Tibial artery (tissue), 4 donors: ENCODE results near the gene BTNL3.

Experiments used
- DNase-seq, 2 donors: peaks; one replicate each; pipeline ENCODE4 v3.0.0-alpha.2; 2019
- H3K27ac ChIP-seq, 2 donors: fragments of 200-600 bp; sonication (generic) in 1 of 2; 1 replicate in 1 of 2; 2 replicates in 1 of 2; pipeline ENCODE4 v1.5.1; 2018 to 2019; ENCODE audit warnings: mild to moderate bottlenecking in 1 of 2
- H3K27me3 ChIP-seq, 2 donors: fragments of 200-600 bp; sonication (generic) in 1 of 2; one replicate each; pipeline versions ENCODE4 v1.5.1 to v1.6.0; 2016 to 2019
- H3K36me3 ChIP-seq, 3 donors: fragments of 200-600 bp; sonication (generic) in 2 of 3; one replicate each; pipeline ENCODE4 v1.5.1; 2016 to 2019; ENCODE audit warnings: mild to moderate bottlenecking in 2 of 3
- H3K4me1 ChIP-seq, 4 donors: fragments of 200-600 bp; sonication (generic) in 2 of 4; 1 replicate in 3 of 4; 2 replicates in 1 of 4; pipeline ENCODE4 v1.5.1; 2016 to 2019
- H3K4me3 ChIP-seq, 2 donors: fragments of 200-600 bp; sonication (generic) in 1 of 2; 1 replicate in 1 of 2; 2 replicates in 1 of 2; pipeline ENCODE4 v1.5.1; 2018 to 2019; ENCODE audit warnings: mild to moderate bottlenecking in 2 of 2
- H3K9me3 ChIP-seq, 3 donors: fragments of 200-600 bp; sonication (generic) in 1 of 3; one replicate each; pipeline ENCODE4 v1.5.1; 2016 to 2019
- CTCF ChIP-seq, 2 experiments: fragments of 200-600 bp in 1 of 2; fragments of 450-650 bp in 1 of 2; IDR thresholded peaks; one replicate each; pipeline ENCODE4 v1.5.1; 2017 to 2019; ENCODE audit warnings: antibody characterized with exemption in 2 of 2, mild to moderate bottlenecking in 1 of 2, moderate library complexity in 1 of 2
- intact Hi-C: fragments of 100-400 bp; cut with DNase I; formaldehyde crosslinking; loops from one replicate; pipeline ENCODE4 v1.15.0; 2023; ENCODE audit warnings: low total_unique reads

The BTNL3 gene

GRCh38 chr5:180970336-180970735, 18.3 kb upstream of the BTNL3 start:
- DNase-seq = no peak
- no peaks in the 10 kb centered on the region for H3K9me3 ChIP-seq

GRCh38 chr5:180970875-180971274, 17.8 kb upstream of the BTNL3 start:
- no peaks in the 10 kb centered on the region for H3K27me3 ChIP-seq
- TF ChIP-seq CTCF (IDR thresholded peaks at IDR 0.05) = no peak
- H3K4me1 ChIP-seq = no peaks in the 10 kb centered on the region
- no peaks in the 10 kb centered on the region for H3K9me3 ChIP-seq
- no peaks in the 10 kb centered on the region for H3K36me3 ChIP-seq
- H3K27ac ChIP-seq = no peak overlapping the region
- intact Hi-C loops = no loop called here
- no peak for DNase-seq
- no peak overlapping the region for H3K4me3 ChIP-seq

More at GRCh38 chr5:180970336-180970735, 18.3 kb upstream of the BTNL3 start:
- no peak overlapping the region for H3K27ac ChIP-seq
- no peak for TF ChIP-seq CTCF (IDR thresholded peaks at IDR 0.05)
- no peaks in the 10 kb centered on the region for H3K27me3 ChIP-seq
- H3K4me1 ChIP-seq = no peaks in the 10 kb centered on the region
- intact Hi-C loops = no loop called here
- no peak overlapping the region for H3K4me3 ChIP-seq
- no peaks in the 10 kb centered on the region for H3K36me3 ChIP-seq

- no peaks in the 10 kb centered on the region for H3K9me3 ChIP-seq
- no peak overlapping the region for H3K27ac ChIP-seq
- no peaks in the 10 kb centered on the region for H3K27me3 ChIP-seq
- H3K36me3 ChIP-seq = no peaks in the 10 kb centered on the region
- DNase-seq = no peak
- H3K4me1 ChIP-seq = no peaks in the 10 kb centered on the region
- TF ChIP-seq CTCF (IDR thresholded peaks at IDR 0.05) = no peak
- intact Hi-C loops = no loop called here
- H3K4me3 ChIP-seq = no peak overlapping the region
Measured at GRCh38 chr5:180974612-180975315, 13.9 kb upstream of the BTNL3 start.

- no peaks in the 10 kb centered on the region for H3K27me3 ChIP-seq
- no peaks in the 10 kb centered on the region for H3K36me3 ChIP-seq
- TF ChIP-seq CTCF (IDR thresholded peaks at IDR 0.05) = no peak
- no peaks in the 10 kb centered on the region for H3K4me1 ChIP-seq
- no peak overlapping the region for H3K27ac ChIP-seq
- H3K4me3 ChIP-seq = no peak overlapping the region
- intact Hi-C loops = no loop called here
- H3K9me3 ChIP-seq = no peaks in the 10 kb centered on the region
- no peak for DNase-seq
Measured at GRCh38 chr5:180975338-180975737, 13.3 kb upstream of the BTNL3 start.

GRCh38 chr5:180976518-180976917, 12.1 kb upstream of the BTNL3 start:
- intact Hi-C loops = no loop called here
- no peak for DNase-seq
- no peaks in the 10 kb centered on the region for H3K27me3 ChIP-seq
- H3K27ac ChIP-seq = no peak overlapping the region
- no peaks in the 10 kb centered on the region for H3K36me3 ChIP-seq
- H3K4me3 ChIP-seq = no peak overlapping the region
- H3K4me1 ChIP-seq = no peaks in the 10 kb centered on the region
- no peaks in the 10 kb centered on the region for H3K9me3 ChIP-seq
- TF ChIP-seq CTCF (IDR thresholded peaks at IDR 0.05) = no peak

GRCh38 chr5:180977852-180978251, 10.8 kb upstream of the BTNL3 start:
- no peak for DNase-seq
- intact Hi-C loops = no loop called here

More at GRCh38 chr5:180977852-180978251, 10.8 kb upstream of the BTNL3 start:
- H3K36me3 ChIP-seq = no peaks in the 10 kb centered on the region
- no peaks in the 10 kb centered on the region for H3K9me3 ChIP-seq
- H3K27ac ChIP-seq = no peak overlapping the region
- H3K27me3 ChIP-seq = no peaks in the 10 kb centered on the region
- TF ChIP-seq CTCF (IDR thresholded peaks at IDR 0.05) = no peak
- no peak overlapping the region for H3K4me3 ChIP-seq
- H3K4me1 ChIP-seq = no peaks in the 10 kb centered on the region
